GM12878 (cell line): ENCODE measurements around the gene RHBDD1. TPM values are rescaled to one million over a fixed set of nuclear protein-coding genes. Genes with fewer than 3 reads are reported as not detected.

ENCODE experiments used
- ATAC-seq: fragments of 200-7000 bp; cut with Tn5 transposase; 3 replicates; pipeline ENCODE4 v1.9.1; 2020; ENCODE audit warnings: mild to moderate bottlenecking, moderate library complexity
- BruUV-seq: library from RNA; stranded (reverse); fragments of 400-500 nt; replicated peaks from 2 replicates; lab custom pipeline; 2021; lab: Mats Ljungman, UMichigan
- CTCF ChIA-PET: fragments of 300-600 bp; sonication (Branson Sonifier 250); formaldehyde crosslinking; extraction: SDS; loops from one replicate; lab custom pipeline; 2021; ENCODE audit warnings: inconsistent platforms; lab: Yijun Ruan, JAX
- POLR2A ChIA-PET: fragments of 350-600 bp; formaldehyde crosslinking; extraction: SDS; loops from one replicate; lab custom pipeline; 2021; ENCODE audit warnings: inconsistent platforms; lab: Charles Lee
- RAD21 ChIA-PET: fragments of 300-600 bp; sonication (Branson Sonifier 250); formaldehyde crosslinking; loops from one replicate; lab custom pipeline; 2023; ENCODE audit warnings: antibody characterized with exemption; ENCODE audit not compliant: unreplicated experiment; lab: Charles Lee
- SMC1A ChIA-PET: fragments of 300-600 bp; sonication (Branson Sonifier 250); formaldehyde crosslinking; loops from one replicate; lab custom pipeline; 2023; ENCODE audit not compliant: unreplicated experiment, uncharacterized antibody; lab: Charles Lee
- DNase-seq: peaks from one replicate; pipeline ENCODE4 v3.0.0-alpha.2; 2011; ENCODE audit warnings: low read depth, low spot score
- FAIRE-seq: peaks from 3 replicates; lab custom pipeline; 2011; peaks lifted over from hg19 to GRCh38; lab: Jason Lieb, UNC
- H2AFZ ChIP-seq: 2 replicates; pipeline ENCODE4 v1.6.0; 2011; ENCODE audit warnings: low read depth, low read length, control low read depth; ENCODE audit not compliant: control insufficient read depth
- H3K27ac ChIP-seq: 2 replicates; pipeline ENCODE4 v1.5.1; 2011; ENCODE audit warnings: control low read depth; ENCODE audit not compliant: control insufficient read depth, insufficient read depth
- H3K27me3 ChIP-seq, 2 experiments: replicated peaks in 1 of 2; 2 replicates each; pipeline versions ENCODE4 v1.6.0 to v1.6.1; 2011; ENCODE audit warnings: low read length in 1 of 2; ENCODE audit not compliant: control insufficient read depth in 2 of 2, insufficient read depth in 2 of 2
- H3K36me3 ChIP-seq, 2 experiments: 2 replicates each; pipeline ENCODE4 v1.5.1; 2011; ENCODE audit warnings: low read length in 1 of 2; ENCODE audit not compliant: control insufficient read depth in 2 of 2, insufficient read depth in 2 of 2
- H3K4me1 ChIP-seq: 2 replicates; pipeline ENCODE4 v1.6.1; 2011; ENCODE audit warnings: mild to moderate bottlenecking, low read length, moderate library complexity, mixed read lengths; ENCODE audit not compliant: control insufficient read depth, insufficient read depth
- H3K4me2 ChIP-seq: 2 replicates; pipeline ENCODE4 v1.6.0; 2011; ENCODE audit warnings: control low read depth; ENCODE audit not compliant: control insufficient read depth, insufficient read depth
- H3K4me3 ChIP-seq: fragments of 200-600 bp; sonication (generic); 2 replicates; pipeline ENCODE4 v1.5.1; 2016
- H3K79me2 ChIP-seq: 2 replicates; pipeline ENCODE4 v1.6.0; 2011; ENCODE audit warnings: low read length; ENCODE audit not compliant: control insufficient read depth, insufficient read depth
- H3K9ac ChIP-seq: 2 replicates; pipeline ENCODE4 v1.8.0; 2011; ENCODE audit warnings: low read length, control low read depth, mixed read lengths; ENCODE audit not compliant: control insufficient read depth, insufficient read depth
- H3K9me3 ChIP-seq: replicated peaks from 3 replicates; pipeline ENCODE4 v1.5.1; 2011; ENCODE audit warnings: mild to moderate bottlenecking, low read length; ENCODE audit not compliant: control insufficient read depth, insufficient read depth
- H4K20me1 ChIP-seq: 2 replicates; pipeline ENCODE4 v1.6.0; 2011; ENCODE audit not compliant: control insufficient read depth, insufficient read depth
- DPF2 ChIP-seq: fragments of 450-650 bp; IDR thresholded peaks from 2 replicates; pipeline ENCODE4 v1.6.1; 2017; ENCODE audit warnings: mild to moderate bottlenecking
- GABPA ChIP-seq: IDR thresholded peaks from 2 replicates; pipeline ENCODE4 v1.6.1; 2014; ENCODE audit warnings: antibody characterized with exemption, low read depth, mild to moderate bottlenecking, inconsistent platforms
- IKZF2 ChIP-seq, 2 experiments: fragments of 450-650 bp; IDR thresholded peaks; 2 replicates each; pipeline ENCODE4 v1.6.1; 2017; ENCODE audit warnings: mild to moderate bottlenecking in 2 of 2, moderate library complexity in 2 of 2
- NBN ChIP-seq: fragments of 450-650 bp; IDR thresholded peaks from 2 replicates; pipeline ENCODE4 v1.6.1; 2016
- NFXL1 ChIP-seq: fragments of 450-650 bp; IDR thresholded peaks from 2 replicates; pipeline ENCODE4 v1.6.1; 2017; ENCODE audit warnings: antibody characterized with exemption, mild to moderate bottlenecking, borderline replicate concordance
- RAD21 ChIP-seq: IDR thresholded peaks from 2 replicates; pipeline ENCODE4 v1.6.1; 2011; ENCODE audit warnings: mild to moderate bottlenecking, low read depth, low read length, moderate library complexity; ENCODE audit not compliant: insufficient read depth
- RBBP5 ChIP-seq: fragments of 200-600 bp; sonication (generic); conservative IDR thresholded peaks from 2 replicates; pipeline ENCODE4 v1.6.1; 2016
- STAT1 ChIP-seq: fragments of 450-650 bp; conservative IDR thresholded peaks from 2 replicates; pipeline ENCODE4 v1.6.1; 2014; ENCODE audit warnings: antibody characterized with exemption, mild to moderate bottlenecking
- TCF12 ChIP-seq: IDR thresholded peaks from 2 replicates; pipeline ENCODE4 v1.6.1; 2011; ENCODE audit warnings: low read depth, mild to moderate bottlenecking, low read length
- ZBTB4 ChIP-seq: fragments of 450-650 bp; formaldehyde crosslinking; IDR thresholded peaks from 2 replicates; pipeline ENCODE4 v1.4.0; 2022; ENCODE audit warnings: mild to moderate bottlenecking, moderate library complexity
- ZNF384 ChIP-seq: IDR thresholded peaks from 2 replicates; pipeline ENCODE4 v1.6.1; 2012; ENCODE audit warnings: low read depth, mild to moderate bottlenecking, low read length, improper control_type of control experiment, borderline replicate concordance
- WGBS: methylation state at CpG from one replicate; pipeline ENCODE4 v1.1.6; 2016; ENCODE audit warnings: low lambda C conversion rate; ENCODE audit not compliant: insufficient replicate concordance, insufficient coverage; ENCODE audit errors: missing lambda C conversion rate; 5-methylcytosine and 5-hydroxymethylcytosine counted together
- in situ Hi-C: fragments of 300-500 bp; cut with MboI; formaldehyde crosslinking; loops from 9 replicates; pipeline ENCODE4 v1.14.3; 2018; ENCODE audit warnings: mixed read lengths
- intact Hi-C: fragments of 100-400 bp; cut with micrococcal nuclease; formaldehyde crosslinking; loops from one replicate; pipeline ENCODE4 v1.14.2; 2022; ENCODE audit not compliant: unreplicated experiment
- polyA plus RNA-seq, 11 experiments: library from polyadenylated mRNA; depleted of rRNA in 4 of 11; unstranded in 6 of 11; stranded (reverse) in 5 of 11; fragments of >200 nt; fragmentation: Nextera tagmentation in 4 of 11; fragmentation: Illumina TruSeq in 1 of 11; extraction: Ambion mirVana in 4 of 11; extraction: Trizol in 1 of 11; gene quantifications; 1 replicate in 1 of 11; 2 replicates in 10 of 11; pipeline versions ENCODE4 v1.2.1 to v1.2.3, GENCODE V29; 2011 to 2016; ENCODE audit warnings: inconsistent platforms in 2 of 11, missing spikeins in 2 of 11, low read depth in 1 of 11
- total RNA-seq, 4 experiments: library from RNA; depleted of rRNA in 3 of 4; stranded (reverse); fragments of >200 nt in 3 of 4; fragmentation: Illumina TruSeq in 1 of 4; extraction: Trizol in 1 of 4; gene quantifications; 2 replicates each; pipeline versions ENCODE4 v1.2.1 to v1.2.3, GENCODE V29; 2013 to 2021
- TF ChIP-seq, protein P1 (sequence below): IDR thresholded peaks from 2 replicates; pipeline ENCODE4 v1.6.1; 2011; ENCODE audit warnings: low read depth, low read length, improper control_type of control experiment, borderline replicate concordance

Gene RHBDD1
- total and polyA plus RNA-seq, 10 of the 15 experiments (the other 5 are each of a cell fraction or from before 2014, with no cell fraction given) = 7.1 to 36.4 (median 14.7) TPM

- no TSS peak for BruUV-seq
- FAIRE-seq (no peak), DNase-seq (no peak), ATAC-seq (no peak)
- SMC1A ChIA-PET = interaction anchor here (0.7 to 1.2 kb wide), 3 partner anchors 8 to 1129 kb away, joined by 3 to 4 read pairs (median 3); no protein-coding TSS in a partner anchor
- CTCF ChIA-PET = interaction anchor here (0.7 to 6.3 kb wide), 4 partner anchors 9 to 909 kb away, joined by 3 to 80 read pairs (median 5); no protein-coding TSS in a partner anchor
- Histone ChIP-seq H3K9ac (no peak overlapping the region), H3K4me1 (peaks cover 8% of the 10 kb centered on the region), H3K4me3 (peak overlapping the region; percentile 93; the same call in 1 of the 2 replicates), H3K9me3 (no peaks in the 10 kb centered on the region), H3K4me2 (peak overlapping the region; percentile 99), H3K79me2 (no peaks in the 10 kb centered on the region), H3K27ac (no peak overlapping the region), H3K27me3 (no peaks in the 10 kb centered on the region), H2AFZ (no peak overlapping the region; the same call in 1 of the 2 replicates), H3K36me3 (no peaks in the 10 kb centered on the region), H4K20me1 (no peaks in the 10 kb centered on the region)
- 76% methylated on average over 22 of the region's 23 CpGs for WGBS
- POLR2A ChIA-PET = no interaction called here
- RAD21 ChIA-PET = interaction anchor here (1.2 to 2.2 kb wide), 2 partner anchors 187 to 582 kb away, joined by 4 to 7 read pairs; no protein-coding TSS in a partner anchor
- TF ChIP-seq GABPA (no peak), STAT1 (no peak), RBBP5 (no peak), NBN (no peak), ZBTB4 (CRISPR knock-in tag) (no peak), NFXL1 (no peak), RAD21 (no peak), IKZF2 (IDR thresholded peaks at IDR 0.05) (no peak), TCF12 (no peak), ZNF384 (no peak), DPF2 (no peak)
- TF ChIP-seq, protein P1, sequence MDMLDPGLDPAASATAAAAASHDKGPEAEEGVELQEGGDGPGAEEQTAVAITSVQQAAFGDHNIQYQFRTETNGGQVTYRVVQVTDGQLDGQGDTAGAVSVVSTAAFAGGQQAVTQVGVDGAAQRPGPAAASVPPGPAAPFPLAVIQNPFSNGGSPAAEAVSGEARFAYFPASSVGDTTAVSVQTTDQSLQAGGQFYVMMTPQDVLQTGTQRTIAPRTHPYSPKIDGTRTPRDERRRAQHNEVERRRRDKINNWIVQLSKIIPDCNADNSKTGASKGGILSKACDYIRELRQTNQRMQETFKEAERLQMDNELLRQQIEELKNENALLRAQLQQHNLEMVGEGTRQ = no peak
- in situ Hi-C loops (loop anchor here (5.0 kb wide), 2 partner anchors 911 to 1131 kb away; no protein-coding TSS in a partner anchor), intact Hi-C loops (loop anchor here (2.0 kb wide), 1 partner anchor 25 kb away; no protein-coding TSS in a partner anchor)
These were observed 37.8 kb upstream of the RHBDD1 start for GRCh38 chr2:226797989-226798421.
